ENCODE measurements around the gene KCNC1. TPM values are rescaled to one million over a fixed set of nuclear protein-coding genes. Genes with fewer than 3 reads are reported as not detected.

KCNC1 gene
- total RNA-seq, 1 donor from 2014 or later = not detected

DNA sequence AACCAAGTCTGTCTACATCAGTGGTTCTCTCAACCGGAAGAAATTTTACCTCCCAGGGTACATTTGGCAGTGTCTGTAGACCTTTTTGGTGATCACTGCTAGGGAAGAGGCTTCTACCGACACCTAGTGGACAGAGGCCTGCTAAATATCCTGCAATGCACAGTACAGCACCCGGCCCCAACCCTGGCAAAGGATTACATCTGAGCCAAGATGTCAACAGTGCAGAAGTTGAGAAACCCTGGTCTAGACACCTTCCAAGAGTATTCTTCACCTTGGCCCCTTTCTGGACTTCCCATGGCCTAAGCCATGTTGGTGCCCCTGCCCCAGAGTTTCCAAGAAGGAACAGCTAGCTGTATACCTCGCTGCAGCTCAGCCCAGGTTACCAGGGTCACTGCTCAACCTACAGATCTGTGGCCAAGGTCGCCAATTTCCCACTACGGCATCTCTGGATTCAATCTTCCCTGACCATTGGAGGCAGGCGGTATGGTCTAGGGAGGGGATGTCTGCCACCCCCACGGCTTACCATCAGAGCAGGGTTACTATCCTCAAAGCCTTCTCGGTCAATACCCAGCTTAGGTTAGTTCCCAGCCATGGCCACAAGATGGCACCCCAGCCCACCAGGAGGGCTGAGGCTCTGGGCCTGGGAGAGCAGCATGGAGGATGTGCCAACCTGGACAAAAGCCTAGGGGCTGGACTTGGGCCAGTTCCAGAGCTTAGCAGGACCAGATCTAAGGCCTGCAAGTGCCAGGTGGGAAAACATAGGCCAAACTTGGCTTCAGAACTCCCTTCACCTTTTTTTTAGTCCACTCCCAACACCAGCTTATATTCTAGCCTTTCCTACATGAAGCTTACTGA is 3.7 kb upstream of the KCNC1 start:
- DNase-seq (ENCODE audit: low spot score in 2 of 2) = peak; percentile 26 to 80
- Histone ChIP-seq H3K36me3 (no peaks in the 10 kb centered on the region), H3K9me3 (no peaks in the 10 kb centered on the region), H3K4me1 (peaks cover 4 to 9% of the 10 kb centered on the region in 2 donors), H3K27me3 (peaks cover 4% of the 10 kb centered on the region), H3K4me3 (no peak overlapping the region), H3K27ac (no peak overlapping the region)
- TF ChIP-seq, protein P1, sequence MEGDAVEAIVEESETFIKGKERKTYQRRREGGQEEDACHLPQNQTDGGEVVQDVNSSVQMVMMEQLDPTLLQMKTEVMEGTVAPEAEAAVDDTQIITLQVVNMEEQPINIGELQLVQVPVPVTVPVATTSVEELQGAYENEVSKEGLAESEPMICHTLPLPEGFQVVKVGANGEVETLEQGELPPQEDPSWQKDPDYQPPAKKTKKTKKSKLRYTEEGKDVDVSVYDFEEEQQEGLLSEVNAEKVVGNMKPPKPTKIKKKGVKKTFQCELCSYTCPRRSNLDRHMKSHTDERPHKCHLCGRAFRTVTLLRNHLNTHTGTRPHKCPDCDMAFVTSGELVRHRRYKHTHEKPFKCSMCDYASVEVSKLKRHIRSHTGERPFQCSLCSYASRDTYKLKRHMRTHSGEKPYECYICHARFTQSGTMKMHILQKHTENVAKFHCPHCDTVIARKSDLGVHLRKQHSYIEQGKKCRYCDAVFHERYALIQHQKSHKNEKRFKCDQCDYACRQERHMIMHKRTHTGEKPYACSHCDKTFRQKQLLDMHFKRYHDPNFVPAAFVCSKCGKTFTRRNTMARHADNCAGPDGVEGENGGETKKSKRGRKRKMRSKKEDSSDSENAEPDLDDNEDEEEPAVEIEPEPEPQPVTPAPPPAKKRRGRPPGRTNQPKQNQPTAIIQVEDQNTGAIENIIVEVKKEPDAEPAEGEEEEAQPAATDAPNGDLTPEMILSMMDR (IDR thresholded peaks at IDR 0.05) = peak; percentile 70 to 89 (median 84)
- intact Hi-C loops (cut with DNase I) = loop anchor here (2.0 to 10.0 kb wide), 2 partner anchors 248 to 384 kb away; no protein-coding TSS in a partner anchor

- Histone ChIP-seq H3K4me3 (no peak overlapping the region), H3K36me3 (no peaks in the 10 kb centered on the region), H3K9me3 (no peaks in the 10 kb centered on the region), H3K27ac (no peak overlapping the region), H3K27me3 (peaks cover 28% of the 10 kb centered on the region), H3K4me1 (peaks cover 4 to 9% of the 10 kb centered on the region in 2 donors)
- TF ChIP-seq, protein P1 (IDR thresholded peaks at IDR 0.05) = no peak
- intact Hi-C loops (cut with DNase I) = loop anchor here (10.0 kb wide), 1 partner anchor 382 kb away; no protein-coding TSS in a partner anchor
- no peak for DNase-seq (ENCODE audit: low spot score in 2 of 2)
These were observed 1.3 kb upstream of the KCNC1 start for GRCh38 chr11:17733261-17733660.

- Histone ChIP-seq H3K4me1 (peaks cover 4 to 9% of the 10 kb centered on the region in 2 donors), H3K4me3 (peak overlapping the region; percentile 52 to 63), H3K36me3 (no peaks in the 10 kb centered on the region), H3K27ac (no peak overlapping the region), H3K27me3 (peaks cover 31% of the 10 kb centered on the region), H3K9me3 (no peaks in the 10 kb centered on the region)
- intact Hi-C loops (cut with DNase I) = loop anchor here (10.0 kb wide), 1 partner anchor 380 kb away; no protein-coding TSS in a partner anchor
- DNase-seq (ENCODE audit: low spot score in 2 of 2) = peak in 1 of 2 donors; percentile 79
- TF ChIP-seq, protein P1 (IDR thresholded peaks at IDR 0.05) = no peak
These were observed 621 bp downstream of the KCNC1 start for GRCh38 chr11:17734986-17735817.

- Histone ChIP-seq H3K4me3 (peak overlapping the region in 1 of 2 donors; percentile 63), H3K27me3 (peaks cover 31% of the 10 kb centered on the region), H3K36me3 (no peaks in the 10 kb centered on the region), H3K4me1 (peaks cover 4 to 9% of the 10 kb centered on the region in 2 donors), H3K9me3 (no peaks in the 10 kb centered on the region), H3K27ac (no peak overlapping the region)
- intact Hi-C loops (cut with DNase I) = loop anchor here (10.0 kb wide), 1 partner anchor 379 kb away; no protein-coding TSS in a partner anchor
- TF ChIP-seq, protein P1 (IDR thresholded peaks at IDR 0.05) = peak in 2 of 3 experiments; percentile 14 to 37
- no peak for DNase-seq (ENCODE audit: low spot score in 2 of 2)
These were observed 1.4 kb downstream of the KCNC1 start for GRCh38 chr11:17735818-17736578.

- Histone ChIP-seq H3K4me1 (peaks cover 4 to 9% of the 10 kb centered on the region in 2 donors), H3K27me3 (peaks cover 31% of the 10 kb centered on the region), H3K36me3 (no peaks in the 10 kb centered on the region), H3K4me3 (no peak overlapping the region), H3K27ac (no peak overlapping the region), H3K9me3 (no peaks in the 10 kb centered on the region)
- no peak for DNase-seq (ENCODE audit: low spot score in 2 of 2)
- TF ChIP-seq, protein P1 (IDR thresholded peaks at IDR 0.05) = no peak
- intact Hi-C loops (cut with DNase I) = loop anchor here (10.0 kb wide), 1 partner anchor 378 kb away; no protein-coding TSS in a partner anchor
These were observed 2.0 kb downstream of the KCNC1 start for GRCh38 chr11:17736579-17736893.

All from ascending aorta (tissue), 2 donors.